ENCODE measurements around the gene MYO3B. TPM values are rescaled to one million over a fixed set of nuclear protein-coding genes. Genes with fewer than 3 reads are reported as not detected.
A peak's percentile ranks its signal among the peaks of the same experiment; 100 is the strongest.

The MYO3B gene
- total and polyA plus RNA-seq, 2 donors from 2014 or later, result 3.5 to 6.4 TPM

DNA sequence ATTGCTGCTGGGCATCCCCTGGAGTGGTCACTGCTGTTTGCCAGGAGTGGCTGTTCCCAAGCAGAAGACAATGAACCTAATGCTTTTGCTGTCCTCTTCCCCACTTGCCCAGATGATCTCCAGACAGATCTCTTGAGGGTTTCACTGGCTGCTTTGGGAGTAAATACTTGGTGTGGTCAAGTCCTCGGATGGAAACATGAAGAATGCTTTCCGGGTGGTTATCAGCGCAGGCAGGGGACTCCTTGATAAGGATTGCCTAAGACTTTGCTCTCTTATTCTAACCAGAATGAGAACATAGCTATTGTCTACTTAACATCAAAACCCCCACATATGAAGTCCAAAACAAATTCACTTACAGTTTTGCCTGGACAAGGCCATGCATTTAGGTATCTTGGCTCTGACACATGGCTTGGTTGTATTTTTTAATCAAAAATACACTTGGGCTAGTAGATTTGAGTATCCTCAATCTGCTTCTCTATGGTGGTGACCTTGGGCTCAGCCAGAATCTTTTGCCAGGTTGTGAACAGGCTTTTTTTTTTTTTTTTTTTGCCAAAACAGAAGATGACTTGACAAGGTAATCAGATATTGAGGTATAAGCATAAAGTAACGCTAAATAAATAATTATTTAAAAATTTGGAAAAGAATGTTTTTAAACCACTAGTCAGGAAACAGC, 34.8 kb upstream of the MYO3B start:
- H3K4me3 ChIP-seq (ENCODE audit: low read length in 3 of 3), result no peak overlapping the region
- H3K9me3 ChIP-seq (ENCODE audit: control insufficient read depth in 2 of 3, insufficient read depth in 1 of 3, low read length in 3 of 3), result no peaks in the 10 kb centered on the region
- H3K4me1 ChIP-seq (ENCODE audit: control insufficient read depth in 2 of 3, insufficient read depth in 2 of 3, low read depth in 1 of 3, low read length in 3 of 3), result peaks cover 0 to 12% (median 0%) of the 10 kb centered on the region in 3 donors
- TF ChIP-seq, protein P1, sequence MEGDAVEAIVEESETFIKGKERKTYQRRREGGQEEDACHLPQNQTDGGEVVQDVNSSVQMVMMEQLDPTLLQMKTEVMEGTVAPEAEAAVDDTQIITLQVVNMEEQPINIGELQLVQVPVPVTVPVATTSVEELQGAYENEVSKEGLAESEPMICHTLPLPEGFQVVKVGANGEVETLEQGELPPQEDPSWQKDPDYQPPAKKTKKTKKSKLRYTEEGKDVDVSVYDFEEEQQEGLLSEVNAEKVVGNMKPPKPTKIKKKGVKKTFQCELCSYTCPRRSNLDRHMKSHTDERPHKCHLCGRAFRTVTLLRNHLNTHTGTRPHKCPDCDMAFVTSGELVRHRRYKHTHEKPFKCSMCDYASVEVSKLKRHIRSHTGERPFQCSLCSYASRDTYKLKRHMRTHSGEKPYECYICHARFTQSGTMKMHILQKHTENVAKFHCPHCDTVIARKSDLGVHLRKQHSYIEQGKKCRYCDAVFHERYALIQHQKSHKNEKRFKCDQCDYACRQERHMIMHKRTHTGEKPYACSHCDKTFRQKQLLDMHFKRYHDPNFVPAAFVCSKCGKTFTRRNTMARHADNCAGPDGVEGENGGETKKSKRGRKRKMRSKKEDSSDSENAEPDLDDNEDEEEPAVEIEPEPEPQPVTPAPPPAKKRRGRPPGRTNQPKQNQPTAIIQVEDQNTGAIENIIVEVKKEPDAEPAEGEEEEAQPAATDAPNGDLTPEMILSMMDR (IDR thresholded peaks at IDR 0.05; ENCODE audit: borderline replicate concordance, extremely low read depth, insufficient read depth), result no peak
- FAIRE-seq (no peak), DNase-seq (no peak)
- intact Hi-C loops (cut with DNase I), result no loop called here
- H3K36me3 ChIP-seq (ENCODE audit: control insufficient read depth in 2 of 3, insufficient read depth in 3 of 3, low read length in 3 of 3), result no peaks in the 10 kb centered on the region
- no peak overlapping the region for H3K9ac ChIP-seq (ENCODE audit: low read length in 3 of 3)
- no peaks in the 10 kb centered on the region for H3K27me3 ChIP-seq (ENCODE audit: control insufficient read depth, insufficient read depth, low read length)
- no peak overlapping the region for H3K27ac ChIP-seq (ENCODE audit: low read depth in 2 of 2, low read length in 2 of 2)

DNA sequence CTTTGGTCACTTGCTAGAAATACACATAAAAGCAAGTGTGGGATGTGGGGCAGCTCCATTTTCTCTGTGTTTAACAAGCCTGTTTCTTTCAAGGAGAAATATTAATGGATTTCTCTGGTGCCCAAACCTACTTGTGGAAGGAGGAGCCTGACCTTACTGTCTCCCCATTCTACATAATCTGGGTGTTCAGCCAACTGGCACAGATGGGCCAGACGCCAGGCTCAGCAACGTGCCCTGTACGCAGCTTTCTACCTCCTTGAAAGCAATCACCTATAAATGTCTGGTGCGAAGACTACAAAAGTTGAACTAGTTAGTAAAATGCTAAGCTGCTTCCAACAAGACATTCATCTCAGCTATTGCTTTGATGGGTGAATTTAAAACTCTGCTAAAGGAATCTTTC, 33.2 kb upstream of the MYO3B start:
- no peaks in the 10 kb centered on the region for H3K36me3 ChIP-seq (ENCODE audit: control insufficient read depth in 2 of 3, insufficient read depth in 3 of 3, low read length in 3 of 3)
- peaks cover 0 to 12% (median 0%) of the 10 kb centered on the region in 3 donors for H3K4me1 ChIP-seq (ENCODE audit: control insufficient read depth in 2 of 3, insufficient read depth in 2 of 3, low read depth in 1 of 3, low read length in 3 of 3)
- intact Hi-C loops (cut with DNase I), result no loop called here
- DNase-seq, result peak in 1 of 5 donors; percentile 23
- peak overlapping the region; percentile 55 to 69 for H3K27ac ChIP-seq (ENCODE audit: low read depth in 2 of 2, low read length in 2 of 2)
- TF ChIP-seq, protein P1 (IDR thresholded peaks at IDR 0.05; ENCODE audit: borderline replicate concordance, extremely low read depth, insufficient read depth), result no peak
- FAIRE-seq, result no peak
- no peaks in the 10 kb centered on the region for H3K9me3 ChIP-seq (ENCODE audit: control insufficient read depth in 2 of 3, insufficient read depth in 1 of 3, low read length in 3 of 3)
- peak overlapping the region in 1 of 3 donors; percentile 28 for H3K4me3 ChIP-seq (ENCODE audit: low read length in 3 of 3)
- H3K27me3 ChIP-seq (ENCODE audit: control insufficient read depth, insufficient read depth, low read length), result no peaks in the 10 kb centered on the region
- peak overlapping the region in 1 of 3 donors; percentile 4 for H3K9ac ChIP-seq (ENCODE audit: low read length in 3 of 3)

DNA sequence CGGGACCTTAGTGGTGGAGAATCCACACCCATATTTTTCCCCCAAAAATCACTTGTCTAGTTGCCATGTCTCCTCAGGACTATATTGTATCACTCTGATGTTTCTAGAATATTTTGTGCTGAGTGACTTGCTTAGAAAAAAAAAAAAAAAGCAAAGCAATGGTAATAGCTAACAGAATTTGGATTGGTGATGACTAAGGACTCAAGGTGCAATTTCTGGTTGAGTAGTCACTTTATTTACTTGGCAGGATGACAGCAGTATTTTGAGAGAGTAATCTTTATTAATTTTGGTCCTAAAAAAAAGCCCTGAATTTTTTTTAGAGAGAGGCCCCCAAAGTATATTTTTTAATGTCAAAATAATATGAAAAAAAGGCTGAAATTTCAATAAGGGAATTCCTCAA, 32.8 kb upstream of the MYO3B start:
- intact Hi-C loops (cut with DNase I), result no loop called here
- Histone ChIP-seq H3K4me3 (ENCODE audit: low read length in 3 of 3) (no peak overlapping the region), H3K9me3 (ENCODE audit: control insufficient read depth in 2 of 3, insufficient read depth in 1 of 3, low read length in 3 of 3) (no peaks in the 10 kb centered on the region), H3K9ac (ENCODE audit: low read length in 3 of 3) (no peak overlapping the region), H3K36me3 (ENCODE audit: control insufficient read depth in 2 of 3, insufficient read depth in 3 of 3, low read length in 3 of 3) (no peaks in the 10 kb centered on the region), H3K4me1 (ENCODE audit: control insufficient read depth in 2 of 3, insufficient read depth in 2 of 3, low read depth in 1 of 3, low read length in 3 of 3) (peaks cover 0 to 12% (median 0%) of the 10 kb centered on the region in 3 donors), H3K27me3 (ENCODE audit: control insufficient read depth, insufficient read depth, low read length) (no peaks in the 10 kb centered on the region), H3K27ac (ENCODE audit: low read depth in 2 of 2, low read length in 2 of 2) (peak overlapping the region; percentile 55 to 69)
- DNase-seq, result no peak
- FAIRE-seq, result no peak
- TF ChIP-seq, protein P1 (IDR thresholded peaks at IDR 0.05; ENCODE audit: borderline replicate concordance, extremely low read depth, insufficient read depth), result no peak
